Natural killer cell (primary cell): ENCODE measurements around the gene NUAK1. TPM values are rescaled to one million over a fixed set of nuclear protein-coding genes. Genes with fewer than 3 reads are reported as not detected.

Experiments used
- ATAC-seq, 3 donors: fragments of 150-1000 bp in 2 of 3; fragments of 200-7000 bp in 1 of 3; cut with Tn5 transposase; 1 replicate in 1 of 3; 2 replicates in 2 of 3; pipeline ENCODE4 v1.10.0; 2021; ENCODE audit warnings: mild to moderate bottlenecking in 2 of 3, moderate library complexity in 2 of 3
- DNase-seq, 2 donors: peaks; one replicate each; pipeline versions ENCODE4 v3.0.0 to v3.0.0-alpha.2; 2013 to 2021; ENCODE audit warnings: mixed read lengths in 1 of 2
- H3K27ac ChIP-seq: one replicate; pipeline ENCODE4 v1.5.1; 2013; ENCODE audit warnings: mild to moderate bottlenecking, low read length
- H3K27me3 ChIP-seq: one replicate; pipeline ENCODE4 v1.6.1; 2013; ENCODE audit warnings: low read length; ENCODE audit not compliant: control insufficient read depth, insufficient read depth
- H3K36me3 ChIP-seq: one replicate; pipeline ENCODE4 v1.6.1; 2013; ENCODE audit warnings: low read length; ENCODE audit not compliant: control insufficient read depth, insufficient read depth
- H3K4me1 ChIP-seq: one replicate; pipeline ENCODE4 v1.6.1; 2013; ENCODE audit warnings: low read length; ENCODE audit not compliant: control insufficient read depth, insufficient read depth
- H3K4me3 ChIP-seq: one replicate; pipeline ENCODE4 v1.5.1; 2013; ENCODE audit warnings: low read length
- H3K9me3 ChIP-seq: one replicate; pipeline ENCODE4 v1.6.1; 2013; ENCODE audit warnings: low read length; ENCODE audit not compliant: control insufficient read depth, insufficient read depth
- H3K27ac Mint-ChIP-seq, 2 donors: one replicate each; pipeline ENCODE4 v1.8.0; 2022; ENCODE audit warnings: mild to moderate bottlenecking in 2 of 2, mixed read lengths in 2 of 2, moderate library complexity in 1 of 2
- H3K27me3 Mint-ChIP-seq, 2 donors: one replicate each; pipeline ENCODE4 v1.8.0; 2022; ENCODE audit warnings: low read depth in 2 of 2, mixed read lengths in 2 of 2
- H3K36me3 Mint-ChIP-seq: one replicate; pipeline ENCODE4 v1.8.0; 2022; ENCODE audit warnings: mixed read lengths
- H3K4me1 Mint-ChIP-seq, 2 donors: one replicate each; pipeline ENCODE4 v1.8.0; 2022; ENCODE audit warnings: mixed read lengths in 2 of 2
- H3K4me3 Mint-ChIP-seq: one replicate; pipeline ENCODE4 v1.8.0; 2022; ENCODE audit warnings: mild to moderate bottlenecking, moderate library complexity, mixed read lengths
- H3K9me3 Mint-ChIP-seq, 2 donors: one replicate each; pipeline ENCODE4 v1.8.0; 2022; ENCODE audit warnings: mixed read lengths in 2 of 2
- CTCF ChIP-seq: fragments of 200-600 bp; IDR thresholded peaks from one replicate; pipeline ENCODE4 v1.8.0; 2022; ENCODE audit warnings: antibody characterized with exemption
- WGBS: methylation state at CpG from one replicate; pipeline ENCODE4 v1.1.7; 2013; ENCODE audit warnings: missing lambda C conversion rate; ENCODE audit not compliant: insufficient coverage; 5-methylcytosine and 5-hydroxymethylcytosine counted together
- intact Hi-C: fragments of 100-400 bp; cut with micrococcal nuclease; formaldehyde crosslinking; loops from one replicate; pipeline ENCODE4 v1.14.2; 2022
- total RNA-seq, 4 donors: library from RNA; stranded (reverse); fragments of 120-200 nt in 1 of 4; gene quantifications; one replicate each; pipeline versions ENCODE4 v1.2.3 to v1.2.4, GENCODE V29; 2013 to 2022

NUAK1 gene
- total RNA-seq, 3 donors from 2014 or later (not counting 1 experiment from before 2014, with no cell fraction given), result 1.4 to 10.9 (median 3.4) TPM

- no peaks in the 10 kb centered on the region for H3K4me1 ChIP-seq
- no peaks in the 10 kb centered on the region for H3K27me3 ChIP-seq
- WGBS, result 75% methylated on average over 5 of the region's 5 CpGs
- no peaks in the 10 kb centered on the region for H3K36me3 Mint-ChIP-seq
- DNase-seq, result no peak
- H3K9me3 ChIP-seq, result no peaks in the 10 kb centered on the region
- H3K4me3 ChIP-seq, result no peak overlapping the region
- no peaks in the 10 kb centered on the region for H3K4me1 Mint-ChIP-seq
- no peak overlapping the region for H3K27ac ChIP-seq
- H3K27ac Mint-ChIP-seq, result no peak overlapping the region
- TF ChIP-seq CTCF, result no peak
- no peaks in the 10 kb centered on the region for H3K9me3 Mint-ChIP-seq
- no peak overlapping the region for H3K4me3 Mint-ChIP-seq
- H3K27me3 Mint-ChIP-seq, result peaks cover 7 to 43% of the 10 kb centered on the region in 2 donors
- no peak for ATAC-seq
- intact Hi-C loops, result no loop called here
- no peaks in the 10 kb centered on the region for H3K36me3 ChIP-seq
Observed at GRCh38 chr12:106094304-106094703, 44.5 kb downstream of the NUAK1 start.

GRCh38 chr12:106093246-106093645 lies 45.5 kb downstream of the NUAK1 start:
- Mint-ChIP-seq H3K4me1 (no peaks in the 10 kb centered on the region), H3K27me3 (peaks cover 7 to 33% of the 10 kb centered on the region in 2 donors), H3K36me3 (no peaks in the 10 kb centered on the region), H3K9me3 (no peaks in the 10 kb centered on the region), H3K4me3 (no peak overlapping the region), H3K27ac (no peak overlapping the region)
- DNase-seq (no peak), ATAC-seq (no peak)
- Histone ChIP-seq H3K36me3 (no peaks in the 10 kb centered on the region), H3K27ac (no peak overlapping the region), H3K27me3 (no peaks in the 10 kb centered on the region), H3K9me3 (no peaks in the 10 kb centered on the region), H3K4me1 (no peaks in the 10 kb centered on the region), H3K4me3 (no peak overlapping the region)
- intact Hi-C loops, result no loop called here
- TF ChIP-seq CTCF, result no peak
- 92% methylated on average over 6 of the region's 6 CpGs for WGBS

- no peaks in the 10 kb centered on the region for H3K4me1 Mint-ChIP-seq
Observed at GRCh38 chr12:106091446-106091820, 47.3 kb downstream of the NUAK1 start.

More at GRCh38 chr12:106091446-106091820, 47.3 kb downstream of the NUAK1 start:
- H3K9me3 Mint-ChIP-seq, result no peaks in the 10 kb centered on the region
- no peaks in the 10 kb centered on the region for H3K27me3 ChIP-seq
- H3K9me3 ChIP-seq, result no peaks in the 10 kb centered on the region
- H3K4me1 ChIP-seq, result no peaks in the 10 kb centered on the region
- H3K36me3 Mint-ChIP-seq, result no peaks in the 10 kb centered on the region
- H3K27me3 Mint-ChIP-seq, result peaks cover 0 to 15% of the 10 kb centered on the region in 2 donors
- WGBS, result 92% methylated on average over 6 of the region's 6 CpGs
- H3K36me3 ChIP-seq, result no peaks in the 10 kb centered on the region
- H3K4me3 ChIP-seq, result no peak overlapping the region
- H3K27ac ChIP-seq, result no peak overlapping the region
- intact Hi-C loops, result no loop called here
- H3K27ac Mint-ChIP-seq, result no peak overlapping the region
- no peak for ATAC-seq
- DNase-seq, result no peak
- TF ChIP-seq CTCF, result no peak
- no peak overlapping the region for H3K4me3 Mint-ChIP-seq
